ENCODE results near the gene ARHGAP4. TPM values are rescaled to one million over a fixed set of nuclear protein-coding genes. Genes with fewer than 3 reads are reported as not detected.

The ARHGAP4 gene
- polyA plus RNA-seq, 1 experiment, result 0.12 TPM

DNA sequence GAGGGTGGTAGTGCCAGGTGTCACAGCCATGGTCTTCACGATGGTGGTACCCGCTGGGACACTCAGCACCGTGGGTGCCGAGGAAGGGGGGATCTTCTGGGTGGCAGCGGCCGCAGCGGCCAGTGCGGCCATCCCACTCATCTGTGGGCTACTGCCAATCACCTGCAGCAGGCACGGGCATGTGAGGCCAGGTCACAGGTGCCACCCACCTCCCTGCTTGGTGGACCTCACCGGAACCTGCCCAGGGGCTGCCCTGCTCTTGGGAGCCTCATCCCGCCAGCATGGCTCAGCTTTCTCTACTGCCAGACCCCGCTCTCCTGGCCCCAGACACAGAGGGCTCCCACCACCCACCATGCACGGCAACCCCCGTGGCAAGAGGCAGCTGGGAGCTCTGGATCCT, 32.5 kb upstream of the ARHGAP4 start:
- POLR2A ChIA-PET, result no interaction called here
- Histone ChIP-seq H3K27ac (ENCODE audit: low read depth, low read length) (no peak overlapping the region), H3K27me3 (ENCODE audit: control insufficient read depth, insufficient read depth, low read length) (no peaks in the 10 kb centered on the region), H3K4me3 (ENCODE audit: low read depth, low read length) (no peak overlapping the region), H3K9me3 (ENCODE audit: control insufficient read depth, insufficient read depth, low read length) (no peaks in the 10 kb centered on the region)
- TF ChIP-seq, protein P1, sequence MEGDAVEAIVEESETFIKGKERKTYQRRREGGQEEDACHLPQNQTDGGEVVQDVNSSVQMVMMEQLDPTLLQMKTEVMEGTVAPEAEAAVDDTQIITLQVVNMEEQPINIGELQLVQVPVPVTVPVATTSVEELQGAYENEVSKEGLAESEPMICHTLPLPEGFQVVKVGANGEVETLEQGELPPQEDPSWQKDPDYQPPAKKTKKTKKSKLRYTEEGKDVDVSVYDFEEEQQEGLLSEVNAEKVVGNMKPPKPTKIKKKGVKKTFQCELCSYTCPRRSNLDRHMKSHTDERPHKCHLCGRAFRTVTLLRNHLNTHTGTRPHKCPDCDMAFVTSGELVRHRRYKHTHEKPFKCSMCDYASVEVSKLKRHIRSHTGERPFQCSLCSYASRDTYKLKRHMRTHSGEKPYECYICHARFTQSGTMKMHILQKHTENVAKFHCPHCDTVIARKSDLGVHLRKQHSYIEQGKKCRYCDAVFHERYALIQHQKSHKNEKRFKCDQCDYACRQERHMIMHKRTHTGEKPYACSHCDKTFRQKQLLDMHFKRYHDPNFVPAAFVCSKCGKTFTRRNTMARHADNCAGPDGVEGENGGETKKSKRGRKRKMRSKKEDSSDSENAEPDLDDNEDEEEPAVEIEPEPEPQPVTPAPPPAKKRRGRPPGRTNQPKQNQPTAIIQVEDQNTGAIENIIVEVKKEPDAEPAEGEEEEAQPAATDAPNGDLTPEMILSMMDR (IDR thresholded peaks at IDR 0.05; ENCODE audit: low read depth, low read length), result no peak
- DNase-seq (ENCODE audit: low read depth, low spot score), result no peak
- CTCF ChIA-PET, result interaction anchor here (1.1 kb wide), 1 partner anchor 12 kb away, joined by 4 read pairs; no protein-coding TSS in a partner anchor

DNA sequence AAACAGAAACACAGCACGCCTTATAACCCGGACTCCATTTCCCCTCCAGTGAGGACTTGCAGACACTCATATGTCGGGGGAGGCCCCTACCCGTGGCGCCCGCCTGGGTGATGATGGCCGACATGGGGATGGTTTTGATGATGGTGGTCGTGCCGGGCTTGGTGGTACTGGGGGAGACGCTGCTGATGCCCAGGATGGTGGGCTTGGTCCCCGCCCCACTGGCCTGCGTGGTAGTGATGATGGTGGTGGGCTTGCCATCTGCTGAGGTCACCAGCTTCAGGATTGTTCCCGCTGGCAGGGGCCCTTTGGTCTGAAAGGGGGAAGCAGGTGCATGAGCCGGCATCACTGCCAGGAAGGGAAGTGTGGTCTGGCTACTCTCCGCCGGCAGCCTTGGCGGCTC, 31.2 kb upstream of the ARHGAP4 start:
- no peaks in the 10 kb centered on the region for H3K9me3 ChIP-seq (ENCODE audit: control insufficient read depth, insufficient read depth, low read length)
- TF ChIP-seq, protein P1 (IDR thresholded peaks at IDR 0.05; ENCODE audit: low read depth, low read length), result no peak
- H3K4me3 ChIP-seq (ENCODE audit: low read depth, low read length), result no peak overlapping the region
- H3K27me3 ChIP-seq (ENCODE audit: control insufficient read depth, insufficient read depth, low read length), result no peaks in the 10 kb centered on the region
- H3K27ac ChIP-seq (ENCODE audit: low read depth, low read length), result no peak overlapping the region
- ChIA-PET POLR2A (no interaction called here), CTCF (no interaction called here)
- no peak for DNase-seq (ENCODE audit: low read depth, low spot score)

DNA sequence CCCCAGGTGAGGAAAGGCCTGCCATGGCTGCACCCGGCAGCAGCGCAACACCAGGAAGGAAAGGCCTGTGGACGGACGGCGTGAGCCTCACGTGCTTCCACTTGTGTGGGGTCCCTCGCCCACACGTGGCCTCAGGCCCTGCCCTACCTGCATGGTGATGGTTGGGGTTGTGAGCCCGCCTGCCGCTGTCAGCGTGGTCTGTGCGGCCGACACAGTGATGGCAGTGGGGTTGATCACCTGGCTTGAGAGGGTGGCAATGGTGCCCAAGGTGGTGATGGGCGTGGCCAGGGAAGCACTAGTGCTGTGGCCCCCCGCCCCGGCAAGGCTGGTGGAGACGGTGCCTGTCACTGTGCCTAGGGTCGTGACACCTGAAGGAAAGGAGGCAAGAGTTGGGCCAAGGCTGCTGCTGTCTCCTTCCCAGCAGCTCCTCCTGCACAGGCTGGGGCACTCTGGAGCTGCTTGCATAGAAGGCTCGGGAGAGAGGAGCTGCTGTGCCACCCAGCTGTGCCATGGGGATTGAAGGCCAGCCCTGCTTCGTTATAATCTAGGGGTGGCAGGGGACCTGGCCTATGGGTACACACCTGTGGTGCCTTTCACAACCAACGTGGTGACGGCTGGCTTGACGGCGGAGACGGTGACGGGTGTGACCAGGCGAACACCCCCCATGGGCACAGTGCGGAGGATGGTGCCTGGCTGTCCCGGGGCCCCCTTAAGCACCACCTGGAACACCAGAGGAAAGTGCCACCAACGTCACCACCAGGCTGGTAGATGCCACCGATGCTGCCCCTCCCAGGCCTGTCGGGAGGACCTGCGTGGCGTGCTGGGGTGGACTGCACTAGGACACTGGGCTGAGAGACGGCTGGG, 30.2 kb upstream of the ARHGAP4 start:
- Histone ChIP-seq H3K27ac (ENCODE audit: low read depth, low read length) (no peak overlapping the region), H3K9me3 (ENCODE audit: control insufficient read depth, insufficient read depth, low read length) (no peaks in the 10 kb centered on the region), H3K4me3 (ENCODE audit: low read depth, low read length) (no peak overlapping the region), H3K27me3 (ENCODE audit: control insufficient read depth, insufficient read depth, low read length) (no peaks in the 10 kb centered on the region)
- CTCF ChIA-PET, result no interaction called here
- POLR2A ChIA-PET, result no interaction called here
- no peak for DNase-seq (ENCODE audit: low read depth, low spot score)
- TF ChIP-seq, protein P1 (IDR thresholded peaks at IDR 0.05; ENCODE audit: low read depth, low read length), result no peak

DNA sequence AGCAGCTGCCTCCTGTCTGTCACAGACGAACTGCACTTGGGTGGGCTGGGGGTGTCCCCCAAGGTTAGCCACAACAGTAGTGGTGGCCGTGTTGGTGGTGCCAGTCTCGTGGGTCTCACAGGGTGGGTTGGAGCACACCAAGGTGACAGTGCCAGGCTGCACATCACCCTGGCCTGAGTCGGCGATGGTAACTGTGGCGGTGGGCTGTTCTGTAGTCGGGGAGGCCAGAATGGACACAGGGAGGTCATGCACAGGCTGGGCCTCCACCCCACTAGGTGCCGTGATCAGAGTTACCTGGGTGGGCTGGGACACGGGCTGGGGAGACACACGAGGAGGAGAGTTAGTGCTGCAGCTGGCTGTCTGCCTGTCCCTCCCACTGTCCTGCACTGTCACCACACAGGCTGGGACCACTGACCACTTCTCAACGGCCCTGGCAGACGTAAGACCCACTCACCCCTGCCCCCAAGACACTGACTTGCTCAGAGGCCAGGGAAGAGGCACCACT, 29.2 kb upstream of the ARHGAP4 start:
- CTCF ChIA-PET, result interaction anchor here (0.7 kb wide), 1 partner anchor 1011 kb away, joined by 5 read pairs; no protein-coding TSS in a partner anchor
- TF ChIP-seq, protein P1 (IDR thresholded peaks at IDR 0.05; ENCODE audit: low read depth, low read length), result no peak

DNA sequence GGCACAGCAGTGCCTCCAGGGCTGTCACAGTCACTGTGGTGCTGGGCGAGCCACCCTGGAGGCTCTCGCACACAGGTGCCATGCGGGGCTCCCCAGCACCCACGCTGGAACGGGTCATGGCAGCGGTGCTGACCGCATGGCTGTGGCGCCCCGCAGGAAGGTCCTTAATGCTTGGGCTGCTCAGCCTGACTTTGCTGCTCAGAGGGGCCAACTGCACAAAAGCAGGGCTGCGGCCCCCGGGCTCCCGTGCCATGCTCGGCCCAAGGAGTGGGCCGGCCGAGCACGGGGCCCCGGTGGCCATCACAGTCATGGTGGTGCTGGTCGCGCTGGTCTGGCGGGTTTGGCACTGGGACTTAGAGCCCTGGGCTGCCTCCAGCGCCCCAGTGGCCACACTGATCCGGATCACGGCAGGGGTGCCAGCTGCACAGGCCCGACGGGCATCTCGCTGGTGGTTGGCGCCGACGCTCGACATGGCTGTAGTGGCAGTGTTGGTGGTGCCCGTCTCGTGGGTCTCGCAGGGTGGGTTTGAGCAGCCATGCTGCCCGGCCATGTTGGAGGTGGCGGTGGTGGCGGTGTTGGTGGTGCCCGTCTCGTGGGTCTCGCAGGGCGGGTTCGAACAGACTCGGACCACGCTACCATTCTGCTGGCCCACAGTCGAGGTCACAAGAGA, 28.6 kb upstream of the ARHGAP4 start:
- ChIA-PET POLR2A (no interaction called here), CTCF (interaction anchor here (0.7 kb wide), 1 partner anchor 1010 kb away, joined by 5 read pairs; no protein-coding TSS in a partner anchor)
- TF ChIP-seq, protein P1 (IDR thresholded peaks at IDR 0.05; ENCODE audit: low read depth, low read length), result no peak
- no peak overlapping the region for H3K4me3 ChIP-seq (ENCODE audit: low read depth, low read length)
- H3K27ac ChIP-seq (ENCODE audit: low read depth, low read length), result no peak overlapping the region
- DNase-seq (ENCODE audit: low read depth, low spot score), result no peak
- H3K27me3 ChIP-seq (ENCODE audit: control insufficient read depth, insufficient read depth, low read length), result no peaks in the 10 kb centered on the region
- H3K9me3 ChIP-seq (ENCODE audit: control insufficient read depth, insufficient read depth, low read length), result no peaks in the 10 kb centered on the region; the same call in 1 of the 2 replicates

More for the DNA sequence above, 29.2 kb upstream of the ARHGAP4 start:
- POLR2A ChIA-PET, result no interaction called here
- Histone ChIP-seq H3K4me3 (ENCODE audit: low read depth, low read length) (no peak overlapping the region), H3K27ac (ENCODE audit: low read depth, low read length) (no peak overlapping the region), H3K27me3 (ENCODE audit: control insufficient read depth, insufficient read depth, low read length) (no peaks in the 10 kb centered on the region), H3K9me3 (ENCODE audit: control insufficient read depth, insufficient read depth, low read length) (no peaks in the 10 kb centered on the region)
- DNase-seq (ENCODE audit: low read depth, low spot score), result no peak

Measured in AG04450 (cell line).